NCI-H1105 (cell line): ENCODE measurements around the gene NHS.

Source experiments
- DNase-seq: peaks from one replicate; lab custom pipeline; 2025; lab: John Stamatoyannopoulos, UW

NHS gene

GRCh38 chrX:17374619-17375366, at the start of gene NHS:
Gene NHS, plus strand, starts transcription at chrX:17375200. Its CDS starts 558 bp downstream, at chrX:17375758.
- peak; percentile 75 for DNase-seq

GRCh38 chrX:17328837-17329236, 46.2 kb upstream of the NHS start:
- no peak for DNase-seq

DNA sequence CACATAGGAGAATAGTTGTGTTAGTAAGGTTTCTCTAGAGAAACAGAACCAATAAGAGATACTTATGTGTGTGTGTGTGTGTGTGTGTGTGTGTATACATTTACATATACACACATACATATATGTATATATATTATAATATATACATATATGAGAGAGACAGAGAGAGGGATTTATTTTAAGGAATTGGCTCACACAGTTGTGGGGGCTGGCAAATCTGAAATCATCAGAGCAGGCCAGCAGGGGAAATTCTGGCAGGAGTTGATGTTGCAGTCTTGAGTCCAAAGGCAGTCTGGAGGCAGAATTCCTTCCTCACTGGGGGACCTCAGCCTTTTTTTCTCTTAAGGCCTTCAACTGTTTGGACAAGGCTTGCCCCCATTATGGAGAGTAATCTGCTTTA, 38.6 kb upstream of the NHS start:
- DNase-seq = no peak

- DNase-seq = no peak
Measured at GRCh38 chrX:17355976-17356375, 19.0 kb upstream of the NHS start.

DNA sequence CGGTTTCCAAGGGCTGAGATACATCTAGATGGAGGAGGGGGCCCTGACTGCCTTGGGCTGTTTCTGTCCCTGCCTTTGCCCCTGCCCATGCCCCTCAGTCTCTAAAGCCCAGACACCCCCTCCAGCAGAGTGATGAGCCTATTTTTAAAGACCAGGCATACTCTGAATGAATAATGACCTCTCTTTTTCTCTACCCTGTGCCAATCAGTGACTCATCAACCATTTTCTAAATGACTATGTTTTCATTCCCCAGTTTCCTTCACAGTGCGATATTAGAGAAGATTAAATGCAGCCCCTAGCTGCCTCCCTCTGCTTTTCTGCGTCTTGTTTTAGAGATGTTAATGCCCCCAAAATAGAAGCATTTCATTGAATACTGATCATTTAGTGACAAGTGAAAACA, 15.5 kb upstream of the NHS start:
- DNase-seq = no peak

- no peak for DNase-seq
Measured at GRCh38 chrX:17361620-17362019, 13.4 kb upstream of the NHS start.

- no peak for DNase-seq
Measured at GRCh38 chrX:17368002-17368401, 7.0 kb upstream of the NHS start.

DNA sequence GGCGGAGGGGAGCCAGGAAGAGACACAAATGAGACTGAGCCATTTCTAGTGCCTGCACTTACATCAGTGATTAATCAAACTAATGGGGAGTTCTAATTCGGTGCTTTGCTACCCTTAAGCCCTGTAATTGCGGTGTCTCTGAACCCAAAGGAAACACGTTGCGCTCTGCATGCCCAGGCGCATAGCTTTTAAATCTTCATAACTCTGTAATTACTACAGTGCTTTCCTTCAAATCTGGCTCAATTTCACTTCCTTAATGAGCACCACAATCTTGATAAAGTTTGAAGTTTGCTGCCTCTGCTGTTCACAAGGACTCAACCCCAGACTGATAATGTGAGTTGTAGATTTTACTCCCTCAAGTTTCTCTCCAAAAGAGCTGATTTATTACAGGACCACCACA, 5.7 kb upstream of the NHS start:
- DNase-seq = no peak

DNA sequence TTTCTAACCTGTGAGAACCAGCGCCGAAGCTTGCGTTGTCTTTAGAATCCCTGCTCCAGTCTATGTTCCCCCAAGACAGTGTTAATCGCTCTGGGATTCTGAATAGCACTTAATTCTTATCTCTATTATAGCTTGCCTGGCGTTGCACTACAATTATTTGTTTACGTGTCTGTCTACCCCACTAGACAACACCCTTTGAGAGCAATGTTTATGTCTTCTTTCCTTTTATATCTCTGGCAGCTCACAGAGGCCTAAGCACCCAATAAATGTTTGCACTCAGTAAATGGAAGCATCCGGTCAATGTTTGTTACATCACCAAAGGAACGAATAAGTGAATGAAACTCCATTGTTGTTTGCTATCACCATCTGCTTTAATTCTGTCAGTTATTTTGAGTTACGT, 4.8 kb upstream of the NHS start:
- no peak for DNase-seq

- no peak for DNase-seq
Measured at GRCh38 chrX:17372052-17372451, 2.9 kb upstream of the NHS start.

- DNase-seq = no peak
Measured at GRCh38 chrX:17373337-17373736, 1.7 kb upstream of the NHS start.

DNA sequence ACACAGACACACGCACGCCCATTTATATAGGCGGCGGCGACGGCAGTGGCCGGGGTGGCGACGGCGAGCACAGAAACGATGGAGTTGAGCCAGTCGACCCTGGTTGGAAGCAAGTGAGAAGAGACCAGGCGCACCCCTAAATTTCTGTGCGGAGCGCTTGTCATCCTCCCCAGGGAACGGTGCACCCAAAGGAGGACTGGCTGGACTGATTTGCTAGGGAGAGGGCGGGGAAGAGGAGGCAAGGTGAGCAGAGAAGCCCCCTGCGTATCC, 302 bp downstream of the NHS start:
- DNase-seq = no peak

GRCh38 chrX:17375637-17376430, 834 bp downstream of the NHS start:
- no peak for DNase-seq

DNA sequence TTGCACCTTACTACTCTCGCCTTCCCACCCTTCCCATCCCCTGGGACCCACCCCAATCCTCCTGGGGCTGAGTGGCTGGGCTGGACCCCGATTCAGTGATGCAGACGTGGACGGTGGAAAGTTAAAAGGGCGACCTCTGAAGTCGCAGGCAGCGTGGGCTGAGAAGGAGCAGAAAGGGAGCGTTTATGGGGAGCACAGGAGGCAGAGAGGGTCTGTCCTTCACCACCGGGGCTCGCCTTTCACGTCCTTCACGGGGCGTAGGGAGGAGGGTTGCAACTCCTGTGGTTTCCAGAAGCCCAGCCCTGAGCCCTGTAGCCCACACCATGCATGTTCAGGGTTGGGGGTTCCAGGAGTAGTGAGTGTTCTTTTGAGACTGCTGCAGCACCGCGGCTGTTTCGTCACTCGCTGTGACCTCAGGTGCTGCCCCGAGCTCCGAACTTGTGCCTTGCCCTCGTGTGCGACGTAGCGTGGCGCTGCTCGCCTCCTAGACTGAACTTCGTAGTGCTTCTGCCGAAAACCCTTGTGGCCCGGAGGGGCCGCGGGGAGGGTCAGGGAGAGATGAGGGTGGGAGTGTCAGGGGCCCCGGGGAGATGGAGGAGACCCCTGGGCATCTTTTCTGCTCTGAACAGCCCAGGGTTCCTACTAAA, 1.6 kb downstream of the NHS start:
- DNase-seq = no peak

DNA sequence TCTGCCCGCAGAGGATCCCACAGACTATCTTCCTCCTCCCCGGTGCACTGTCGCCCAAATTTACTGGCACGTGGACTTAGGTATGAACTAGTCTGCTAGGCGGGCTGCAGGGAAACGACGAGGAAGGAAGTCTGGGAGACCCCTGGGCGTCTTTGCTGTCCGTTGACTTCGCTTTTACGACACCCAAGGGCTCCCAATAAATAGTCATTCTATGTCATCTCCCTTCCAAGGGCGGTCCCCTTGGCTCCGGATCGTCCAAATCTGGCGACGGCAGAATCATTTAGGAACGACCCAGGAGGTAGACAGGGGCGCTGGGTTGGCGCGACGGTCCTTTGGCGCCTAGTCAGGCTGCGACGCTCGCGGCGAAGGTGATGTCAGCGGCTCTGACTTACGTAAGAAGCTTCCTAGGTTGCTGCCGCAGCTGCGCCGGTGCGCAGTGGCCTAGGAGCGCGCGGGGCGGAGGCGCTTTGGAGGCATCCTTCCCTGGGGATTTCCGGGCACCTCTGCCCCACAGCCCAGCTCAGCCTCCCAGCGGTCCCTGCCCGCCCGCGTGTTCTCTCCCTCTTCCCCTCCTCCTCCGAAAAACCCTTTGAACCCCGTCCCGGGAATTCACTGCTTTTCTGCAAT, 2.2 kb downstream of the NHS start:
- peak; percentile 58 for DNase-seq

GRCh38 chrX:17377795-17378194, 2.8 kb downstream of the NHS start:
- no peak for DNase-seq

GRCh38 chrX:17380221-17380620, 5.2 kb downstream of the NHS start:
- DNase-seq = no peak

- no peak for DNase-seq
Measured at GRCh38 chrX:17390419-17390850, 15.4 kb downstream of the NHS start.

GRCh38 chrX:17395154-17395553, 20.2 kb downstream of the NHS start:
- no peak for DNase-seq

- no peak for DNase-seq
Measured at GRCh38 chrX:17397074-17397473, 22.1 kb downstream of the NHS start.

DNA sequence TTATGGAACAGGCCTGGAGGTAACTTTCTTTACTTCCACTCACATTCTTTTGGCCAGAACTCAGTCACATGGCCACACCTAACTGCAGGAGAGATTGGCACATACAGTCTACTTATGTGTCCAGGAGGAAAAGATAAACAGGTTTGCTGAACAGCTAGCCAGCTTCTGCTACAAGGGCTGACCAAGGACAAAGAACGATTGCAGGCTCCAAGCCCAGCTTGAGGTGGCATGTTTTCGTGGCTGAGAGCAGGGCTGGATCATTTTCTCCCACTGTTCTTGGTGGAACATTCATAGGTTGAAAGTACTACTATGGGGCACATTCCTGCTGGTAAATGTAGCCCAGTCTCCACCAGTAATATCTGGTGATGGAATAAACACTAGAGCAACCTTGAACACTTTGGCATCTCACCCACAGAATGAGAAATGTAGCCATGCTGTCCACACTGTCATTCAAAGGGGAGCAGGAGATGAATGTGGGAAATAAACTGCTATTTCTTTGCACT, 28.2 kb downstream of the NHS start:
- no peak for DNase-seq

DNA sequence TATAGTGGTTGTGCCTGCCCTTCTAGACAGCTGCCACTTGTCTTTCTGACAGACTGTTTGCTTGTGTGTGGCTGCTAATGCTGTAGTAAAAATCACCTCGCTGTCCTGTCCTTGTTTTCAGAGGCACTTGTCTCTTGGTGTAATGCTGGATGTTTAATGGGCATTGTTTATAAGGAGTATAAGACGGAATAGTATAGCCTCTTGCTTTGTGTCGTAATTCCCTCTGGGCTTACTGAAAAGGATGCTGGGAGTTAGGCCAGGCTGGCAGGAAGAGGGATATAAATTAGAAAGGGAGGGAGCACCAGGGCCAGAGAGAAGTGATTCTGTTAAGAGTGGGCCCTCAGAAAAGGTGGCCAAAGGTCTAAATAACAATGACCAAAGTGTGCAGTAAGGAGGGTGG, 29.0 kb downstream of the NHS start:
- DNase-seq = no peak
